NCI-H1105 (cell line): Measurements from ENCODE around the gene GRAMD1B.
A peak's percentile ranks its signal among the peaks of the same experiment; 100 is the strongest.
"Not testable (repeated sequence)": the region's sequence is repeated elsewhere in the genome, so short reads cannot be mapped to it uniquely, and the experiment has no call there.

Source experiments
- DNase-seq: peaks from one replicate; lab custom pipeline; 2025; lab: John Stamatoyannopoulos, UW

Gene GRAMD1B

DNA sequence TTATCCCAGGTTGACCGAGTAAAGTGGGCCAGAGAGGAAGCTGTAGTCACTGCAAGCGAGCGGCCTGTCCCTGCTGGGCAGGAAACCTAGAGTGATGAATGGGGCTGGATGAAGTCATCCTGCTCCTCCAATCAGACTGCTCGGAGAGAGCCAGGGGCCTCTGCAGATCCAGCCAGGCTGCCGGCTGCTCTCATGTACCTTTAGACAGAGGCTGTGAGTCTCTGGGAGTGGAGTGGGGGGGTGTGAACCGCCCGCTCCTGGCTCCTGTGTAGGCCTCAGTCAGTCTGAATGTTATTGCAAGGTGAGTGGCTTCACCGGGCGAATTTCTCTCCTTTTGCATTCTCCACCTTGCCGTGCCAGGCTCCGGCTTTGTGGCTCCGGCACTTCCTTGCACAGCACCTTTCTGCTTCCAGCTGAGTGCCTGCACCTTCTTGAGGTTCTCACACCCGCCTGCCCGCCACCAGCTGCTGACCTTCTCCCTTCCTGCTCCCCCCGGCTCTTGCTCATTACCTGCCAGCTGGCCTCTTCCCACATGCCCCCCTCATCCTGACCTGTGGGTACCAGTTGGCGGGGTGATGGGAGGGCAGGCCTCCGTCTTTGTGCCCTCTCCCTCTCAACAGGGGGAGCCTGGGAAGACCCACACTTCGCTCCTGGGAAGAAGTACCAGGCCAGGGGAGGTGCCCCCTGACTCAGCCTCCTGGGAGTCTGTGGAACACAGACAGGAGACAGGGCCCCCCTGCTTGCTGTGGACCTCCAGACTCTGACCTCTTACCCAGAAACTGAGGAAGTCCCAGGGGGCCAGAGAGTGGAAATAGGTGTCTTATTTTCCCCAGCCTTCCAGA lies 79.9 kb downstream of the GRAMD1B start:
- DNase-seq, result no peak

DNA sequence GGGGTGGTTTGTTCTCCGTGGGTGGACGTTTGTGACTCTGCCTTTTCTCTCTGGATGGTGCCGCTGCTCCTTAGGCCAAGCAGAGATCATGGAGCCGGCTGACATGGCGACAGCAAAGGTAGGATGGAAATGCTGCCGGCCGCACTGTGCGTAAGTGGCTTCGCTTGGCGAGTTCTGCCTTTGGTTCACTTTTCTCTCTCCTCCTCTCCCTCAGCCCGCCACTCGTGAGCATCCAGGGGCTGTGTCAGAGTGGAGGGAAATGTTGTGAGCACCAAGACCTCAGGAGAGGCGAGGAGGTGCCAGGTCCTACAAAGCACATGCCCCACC lies 80.5 kb downstream of the GRAMD1B start:
- DNase-seq, result no peak

DNA sequence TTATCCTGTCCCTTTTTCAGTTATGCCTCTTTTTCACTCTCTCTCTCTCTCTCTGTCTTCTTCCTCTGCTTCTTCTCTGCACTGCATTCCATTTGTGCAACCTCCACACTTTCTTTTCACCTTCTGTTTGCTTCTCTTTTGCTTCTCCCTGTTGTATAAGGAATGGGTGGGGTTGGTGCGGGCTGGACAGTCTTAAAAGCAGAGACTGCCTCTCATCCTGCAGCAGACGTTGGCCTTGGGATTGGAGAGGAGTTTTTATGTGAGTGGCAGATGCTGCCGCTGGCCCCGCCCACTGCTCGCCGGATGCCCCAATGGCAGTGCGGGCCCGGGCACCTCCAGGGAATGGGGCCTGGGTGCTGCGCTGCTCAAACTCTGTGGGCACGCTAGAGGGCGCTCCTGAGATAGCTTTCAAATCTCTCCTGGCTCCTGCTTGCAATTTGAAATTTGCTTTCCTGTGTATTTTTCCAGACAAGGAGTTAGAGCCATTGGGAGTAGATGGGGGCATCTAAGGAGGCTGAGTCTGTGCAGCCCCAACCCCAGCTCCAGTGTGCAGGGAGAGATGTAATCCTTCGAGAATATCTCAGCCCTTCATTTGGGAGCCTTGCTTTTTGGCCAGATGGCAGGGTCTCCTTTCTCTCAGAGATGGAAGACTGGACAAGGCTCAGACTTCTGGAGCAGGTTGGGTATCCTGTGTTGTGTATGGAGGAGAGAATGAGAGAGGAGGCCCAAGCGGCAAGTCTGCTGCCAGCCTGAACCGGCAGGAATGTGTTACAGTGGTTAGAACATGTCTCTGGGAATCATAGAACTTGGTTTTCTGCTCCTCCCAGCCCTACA lies 81.2 kb downstream of the GRAMD1B start:
- peak; percentile 98 for DNase-seq

DNA sequence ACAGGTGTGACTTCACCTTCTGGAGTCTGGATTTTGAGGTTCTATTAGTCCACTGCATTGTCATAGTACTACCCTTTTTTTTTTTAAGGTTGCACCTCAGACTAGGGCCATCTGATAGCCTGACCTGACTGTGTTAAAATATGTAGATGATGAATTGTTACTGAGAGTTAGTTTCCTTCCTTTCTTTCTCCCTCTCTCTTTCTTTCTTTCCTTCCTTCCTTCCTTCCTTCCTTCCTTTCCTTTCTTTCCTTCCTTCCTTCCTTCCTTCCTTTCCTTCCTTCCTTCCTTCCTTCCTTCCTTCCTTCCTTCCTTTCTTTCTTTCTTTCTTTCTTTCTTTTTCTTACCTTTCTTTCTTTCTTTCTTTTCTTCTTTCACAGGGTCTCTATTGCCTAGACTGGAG lies 83.2 kb downstream of the GRAMD1B start:
- not testable (repeated sequence) for DNase-seq

DNA sequence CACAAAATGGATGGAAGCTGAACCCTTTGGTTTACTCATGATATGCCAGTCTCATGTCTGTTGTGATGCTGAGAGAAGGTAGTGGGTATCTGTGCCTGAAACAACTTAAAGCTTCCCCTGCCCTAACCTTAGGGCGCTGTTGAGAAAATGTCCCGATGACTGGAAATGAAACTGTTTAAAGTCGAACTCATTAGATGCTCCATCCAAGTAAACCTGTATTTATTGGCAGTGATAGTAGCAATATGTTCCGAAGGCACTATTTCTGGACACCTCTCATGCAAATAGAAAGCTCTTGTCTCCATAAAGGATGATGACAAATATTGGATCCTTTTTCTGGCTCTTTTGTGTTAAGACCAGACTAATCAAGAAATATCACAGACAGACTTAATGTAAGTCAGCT lies 86.2 kb downstream of the GRAMD1B start:
- DNase-seq, result no peak

DNA sequence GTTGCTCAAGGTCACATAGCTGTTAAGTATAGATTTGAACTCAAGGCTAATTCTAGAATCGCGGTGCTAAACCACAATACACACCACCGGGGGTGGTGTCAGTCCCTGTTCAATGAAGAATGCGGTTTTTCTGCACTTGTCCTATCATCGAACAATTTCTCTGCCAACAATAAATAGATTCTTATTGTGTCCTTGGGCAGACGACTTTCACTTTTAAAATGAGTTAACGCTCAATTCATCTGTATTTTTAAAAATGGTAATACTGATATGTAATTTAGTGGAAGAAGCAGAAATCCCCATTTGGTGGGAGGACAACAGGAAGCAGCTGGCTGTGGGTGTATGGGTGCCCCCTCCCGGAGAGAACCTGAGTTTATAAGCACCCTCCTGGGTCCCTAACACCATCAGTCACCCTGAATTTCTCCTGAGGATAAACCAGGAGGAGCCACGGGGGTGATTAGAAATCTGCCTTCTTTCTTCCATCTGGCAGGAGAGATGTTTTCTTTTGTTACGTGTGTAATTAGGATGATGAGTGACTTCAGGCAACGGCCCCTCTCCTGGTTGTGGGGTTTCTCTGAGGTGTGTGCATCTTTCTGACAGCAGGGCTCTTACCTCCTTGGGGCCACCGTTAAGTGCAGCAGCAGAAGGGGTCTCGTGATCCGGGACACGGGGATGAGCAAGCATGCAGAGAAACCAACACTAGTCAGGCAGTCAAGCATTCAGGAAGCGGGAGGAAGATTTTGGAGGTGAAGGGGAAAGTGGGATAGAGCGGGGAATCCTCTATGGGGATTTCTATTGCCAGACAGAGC lies 87.7 kb downstream of the GRAMD1B start:
- DNase-seq, result no peak

DNA sequence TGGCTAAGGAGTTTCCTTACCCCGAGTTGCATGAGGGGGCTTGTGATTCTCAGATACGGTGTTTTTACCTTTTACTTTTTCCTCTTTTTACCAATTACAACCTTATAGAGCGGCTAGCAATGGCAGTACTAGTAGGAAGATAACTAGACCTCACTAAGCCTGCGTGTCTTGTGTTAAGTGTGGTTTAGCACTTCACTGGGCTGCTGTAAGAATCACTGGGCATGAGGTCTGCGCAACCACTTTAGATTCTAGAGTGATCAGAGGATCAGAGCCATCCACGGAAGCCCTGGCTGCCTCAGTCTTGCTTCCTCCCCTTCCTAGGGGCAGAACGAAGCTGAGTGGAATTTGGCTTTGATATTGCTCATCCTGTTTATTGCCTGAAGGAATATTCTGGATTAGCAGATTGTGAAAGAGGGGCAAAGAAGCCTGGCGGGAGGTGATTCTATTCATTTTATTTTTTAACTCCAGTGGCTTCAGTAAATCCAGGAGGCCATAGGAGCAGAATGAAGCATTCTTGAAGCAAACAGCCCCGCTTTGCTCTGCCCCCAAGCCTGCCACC lies 88.5 kb downstream of the GRAMD1B start:
- DNase-seq, result no peak

DNA sequence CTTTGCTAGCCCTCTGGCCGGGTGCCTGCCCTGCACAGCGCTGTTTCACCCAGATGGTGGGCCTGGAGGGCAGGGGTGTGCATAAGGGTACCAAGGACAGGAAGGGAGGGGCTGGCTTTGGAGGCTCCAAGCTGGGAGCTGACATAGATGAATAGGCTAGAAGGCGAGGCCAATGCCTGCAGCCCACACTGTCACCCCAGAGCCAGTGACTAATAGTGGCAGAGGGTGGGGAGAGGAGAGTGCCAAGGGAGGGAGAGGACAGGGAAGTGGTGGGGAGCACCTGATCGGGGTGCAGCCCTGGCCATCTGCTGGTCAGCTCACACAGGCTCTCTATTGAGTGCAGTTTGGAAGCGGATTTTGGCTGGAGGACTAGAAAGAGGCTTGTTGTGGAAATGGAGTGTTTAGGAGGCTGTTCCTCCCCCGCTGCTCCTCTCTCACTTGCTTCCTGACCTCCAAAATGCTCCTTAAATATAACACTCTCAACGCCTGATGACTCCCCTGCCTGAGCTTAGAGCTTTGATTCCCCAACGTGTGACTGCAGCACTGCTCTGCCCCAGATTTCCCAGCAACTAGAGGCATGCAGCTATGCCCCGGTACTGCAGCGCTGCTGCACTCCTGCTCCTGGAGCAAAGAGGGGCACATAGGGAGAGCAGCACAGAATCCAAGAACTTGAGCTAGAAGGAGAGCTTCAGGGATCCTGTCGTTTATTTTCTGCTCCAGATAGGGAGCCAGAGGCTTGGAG lies 89.2 kb downstream of the GRAMD1B start:
- no peak for DNase-seq

DNA sequence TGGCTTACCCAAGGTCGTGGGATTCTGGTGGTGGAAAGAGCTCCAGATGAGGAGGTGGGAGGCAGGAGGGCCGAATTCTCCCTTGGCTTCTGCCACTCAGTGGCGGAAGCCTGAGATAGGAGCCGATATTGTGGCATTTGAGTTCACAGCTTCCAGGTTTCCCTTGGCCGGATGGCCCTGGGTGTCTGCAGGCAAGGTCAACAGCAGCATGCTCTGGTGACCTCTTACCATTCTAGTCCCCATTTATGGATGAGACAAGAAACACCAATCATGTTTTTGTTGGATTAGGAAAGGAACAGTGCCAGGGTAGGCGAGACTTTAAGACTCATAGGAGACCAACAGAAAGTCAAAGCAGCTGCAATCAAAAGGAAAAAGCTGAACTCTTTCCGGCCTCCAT lies 89.7 kb downstream of the GRAMD1B start:
- no peak for DNase-seq

DNA sequence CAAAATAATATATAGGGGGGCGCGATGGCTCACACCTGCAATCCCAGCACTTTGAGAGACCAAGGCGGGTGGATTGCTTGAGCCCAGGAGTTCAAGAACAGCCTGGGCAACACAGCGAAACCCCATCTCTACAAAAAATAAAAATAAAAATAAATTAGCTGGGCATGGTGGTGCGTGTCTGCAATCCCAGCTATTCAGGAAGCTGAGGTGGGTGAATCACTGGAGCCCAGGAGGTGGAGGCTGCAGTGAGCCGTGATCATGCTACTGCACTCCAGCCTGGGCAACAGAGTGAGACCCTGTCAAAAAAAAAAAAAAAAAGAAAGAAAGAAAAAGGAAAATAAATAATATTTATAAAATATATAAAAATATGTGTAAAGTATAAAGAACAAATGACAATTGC lies 90.4 kb downstream of the GRAMD1B start:
- DNase-seq, result not testable (repeated sequence)

DNA sequence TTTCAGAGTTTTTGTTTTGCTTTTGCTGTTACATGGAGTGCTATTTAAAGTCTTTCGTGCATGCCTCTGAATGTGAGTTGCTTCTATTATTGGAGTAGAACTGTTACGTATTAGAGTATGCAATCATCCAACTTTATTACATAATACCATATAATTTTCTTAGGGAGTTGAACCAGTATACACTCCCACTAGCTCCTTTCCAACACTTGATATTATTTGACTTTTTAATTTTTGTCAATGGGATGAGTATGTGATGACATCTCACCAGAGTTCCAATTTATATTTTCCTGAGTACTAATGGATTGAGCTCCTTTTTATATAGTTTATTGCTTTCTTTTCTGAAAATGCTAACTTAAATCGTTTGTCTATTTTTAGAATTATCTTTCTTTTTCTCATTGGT lies 90.9 kb downstream of the GRAMD1B start:
- DNase-seq, result no peak

DNA sequence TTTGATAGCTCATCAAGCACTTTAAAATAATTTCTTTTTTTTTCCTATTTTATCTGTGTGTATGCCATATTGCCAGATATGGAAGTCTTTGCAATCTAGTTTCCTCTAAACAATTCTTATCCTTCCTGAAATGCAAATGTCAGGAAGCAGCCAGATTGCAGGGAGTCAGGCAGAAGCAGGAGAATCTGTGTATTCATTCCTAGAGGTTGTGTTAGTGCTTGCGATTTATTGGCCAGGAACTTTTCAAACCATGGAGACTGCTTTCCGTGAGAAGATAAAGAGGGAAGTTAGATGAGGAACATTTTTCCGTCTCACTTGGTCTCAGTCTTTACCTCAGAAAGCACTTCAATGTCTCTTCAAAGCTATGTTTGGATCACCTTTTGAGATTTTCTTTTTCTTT lies 91.9 kb downstream of the GRAMD1B start:
- DNase-seq, result no peak

DNA sequence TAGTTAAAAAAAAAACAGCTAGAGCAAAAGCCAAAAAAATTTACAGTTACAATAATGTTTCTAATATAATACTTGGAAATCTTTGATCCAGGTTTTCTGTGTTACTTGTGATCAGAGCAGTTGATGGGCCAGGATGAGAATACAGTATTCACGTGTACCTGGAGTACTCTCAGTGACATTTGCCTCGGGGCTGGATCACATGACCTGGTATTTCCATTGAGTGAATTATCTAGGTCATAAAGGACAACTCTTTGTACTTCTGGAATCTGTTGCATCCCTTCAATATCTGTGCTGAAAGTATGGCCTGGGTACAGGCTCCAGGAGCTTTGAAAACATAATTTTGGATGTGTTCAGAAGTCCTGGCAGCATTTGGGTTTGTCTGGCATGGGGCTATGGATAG lies 93.5 kb downstream of the GRAMD1B start:
- no peak for DNase-seq

DNA sequence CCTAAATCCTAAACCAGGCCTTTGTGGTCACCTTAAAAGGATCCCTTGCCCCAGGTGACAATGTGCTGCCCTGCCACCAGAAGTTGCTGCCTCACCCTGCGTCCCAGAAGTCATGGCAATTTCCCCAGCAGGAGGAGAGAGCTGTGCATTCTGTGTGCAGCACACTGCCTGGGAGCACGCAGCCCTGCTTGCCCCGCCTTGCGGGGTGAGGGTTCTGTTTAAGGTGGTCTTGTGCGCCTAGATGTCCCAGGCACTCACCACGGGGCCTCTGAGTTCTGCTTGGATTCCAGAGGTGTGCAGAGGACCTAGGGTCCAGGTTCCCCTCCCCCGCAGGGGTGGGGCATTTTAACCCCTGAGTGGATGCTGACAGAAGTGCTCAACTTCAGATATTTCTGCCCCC lies 95.0 kb downstream of the GRAMD1B start:
- DNase-seq, result no peak

DNA sequence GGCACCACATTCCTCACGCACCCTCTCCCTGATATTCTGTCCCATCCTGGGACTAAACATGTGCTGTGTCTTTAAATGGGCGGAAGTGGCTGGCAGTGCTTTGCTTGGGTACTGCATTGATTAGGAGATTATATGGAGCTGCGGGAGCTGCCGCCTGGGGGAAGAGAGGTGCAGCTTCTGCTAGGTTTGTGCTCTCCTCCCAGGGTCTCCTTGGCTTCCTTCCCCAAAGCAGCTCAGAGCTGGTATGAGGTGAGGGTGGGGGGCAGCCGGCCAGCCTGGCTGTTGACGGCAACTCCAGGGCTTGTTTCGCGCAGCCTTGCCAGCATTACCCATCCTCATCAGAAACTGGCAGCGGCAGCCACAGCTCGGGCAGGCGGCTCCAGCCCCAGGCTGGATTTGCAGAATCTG lies 95.4 kb downstream of the GRAMD1B start:
- no peak for DNase-seq

DNA sequence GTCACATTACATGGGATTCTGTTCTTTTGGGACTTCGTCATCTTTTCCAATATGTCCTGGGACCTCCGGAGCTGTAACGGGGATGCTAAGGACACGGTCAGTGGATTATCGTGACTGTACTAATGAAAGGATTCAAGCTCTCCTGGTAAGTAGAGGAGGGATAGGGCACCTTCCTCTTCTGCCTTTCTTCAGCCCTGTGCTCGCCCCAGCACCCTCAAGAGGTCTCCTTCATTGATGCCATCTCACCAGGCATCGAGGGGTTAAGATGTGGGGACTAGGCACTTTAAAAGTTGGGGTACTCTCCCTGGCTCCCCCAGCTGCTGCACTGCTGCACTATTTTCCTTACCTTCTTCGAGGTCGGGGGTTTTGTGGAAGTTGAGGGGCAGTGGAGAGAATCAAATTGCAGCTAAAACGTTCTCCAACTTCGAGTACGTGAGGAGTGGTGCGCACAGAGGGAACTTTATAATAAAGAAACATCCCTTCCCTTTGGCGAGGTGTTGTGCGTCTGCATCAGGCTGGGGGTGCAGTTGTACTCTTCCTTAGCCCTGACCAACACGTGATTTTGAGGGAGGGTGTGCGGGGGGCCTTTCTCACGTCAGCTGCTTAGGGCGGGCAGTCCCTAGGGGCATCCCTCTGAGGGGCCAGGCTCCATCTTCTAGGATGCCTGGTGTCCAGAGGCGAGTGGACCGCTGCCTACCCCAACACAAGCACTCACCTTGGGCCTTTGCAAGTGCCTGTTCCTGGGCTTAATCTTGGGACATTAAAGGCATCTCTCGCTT lies 96.1 kb downstream of the GRAMD1B start:
- no peak for DNase-seq

DNA sequence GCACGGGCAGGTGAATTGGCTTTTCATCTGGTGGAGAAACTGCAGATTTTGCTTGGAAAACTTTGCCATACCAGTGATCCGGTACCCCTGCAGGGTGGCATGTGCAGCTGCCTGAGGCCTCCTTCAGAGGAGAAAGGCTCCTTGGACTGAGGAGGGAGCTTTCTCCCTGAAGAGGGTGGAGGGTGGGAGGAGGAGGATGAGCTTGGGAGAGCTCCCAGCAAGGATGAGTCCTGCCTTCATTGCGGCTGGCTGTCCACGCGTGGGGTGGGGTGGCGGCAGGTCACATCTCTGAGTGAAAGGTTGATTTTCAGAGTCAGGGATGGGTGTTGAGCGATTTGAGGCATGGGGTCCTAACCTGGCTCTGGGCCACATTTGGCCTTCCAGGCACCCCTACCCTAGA lies 96.8 kb downstream of the GRAMD1B start:
- no peak for DNase-seq

DNA sequence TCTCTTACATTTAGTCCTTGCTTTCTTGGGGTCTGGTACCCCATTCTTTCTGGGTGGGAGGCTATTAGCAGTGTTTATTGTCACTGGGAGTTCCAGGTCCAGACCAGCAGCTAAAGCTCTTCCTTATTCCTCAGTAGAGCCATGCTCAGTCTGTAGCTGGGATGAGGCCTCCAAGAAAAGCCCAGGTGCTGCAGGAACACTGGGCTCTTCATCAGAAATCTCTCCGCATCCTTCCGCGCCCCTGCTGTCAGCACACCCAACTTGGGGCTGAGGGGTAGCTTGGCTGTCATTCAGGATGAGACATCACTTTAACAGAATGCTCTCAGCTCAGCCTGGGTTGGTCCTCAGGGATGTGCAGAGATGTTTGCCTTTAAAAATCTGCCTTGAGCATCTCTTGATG lies 97.5 kb downstream of the GRAMD1B start:
- DNase-seq, result no peak

DNA sequence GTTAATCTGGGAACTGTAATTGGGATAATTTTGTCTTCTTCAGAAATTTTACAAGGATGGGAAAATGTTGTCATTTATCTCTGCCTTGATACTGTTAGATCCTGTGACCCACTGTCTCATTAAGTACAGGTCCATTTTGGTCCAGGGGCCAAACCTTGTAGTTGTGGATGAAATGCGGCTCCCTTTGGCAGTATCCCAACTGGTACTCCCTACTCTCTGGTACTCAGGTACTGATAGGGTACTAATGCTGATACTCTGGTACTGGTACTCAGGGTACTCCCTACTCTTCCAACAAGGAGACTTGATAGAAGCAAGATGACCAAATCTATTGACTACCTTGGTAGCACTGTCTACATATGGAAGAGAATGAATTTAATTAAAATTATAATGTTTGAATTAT lies 97.9 kb downstream of the GRAMD1B start:
- no peak for DNase-seq

DNA sequence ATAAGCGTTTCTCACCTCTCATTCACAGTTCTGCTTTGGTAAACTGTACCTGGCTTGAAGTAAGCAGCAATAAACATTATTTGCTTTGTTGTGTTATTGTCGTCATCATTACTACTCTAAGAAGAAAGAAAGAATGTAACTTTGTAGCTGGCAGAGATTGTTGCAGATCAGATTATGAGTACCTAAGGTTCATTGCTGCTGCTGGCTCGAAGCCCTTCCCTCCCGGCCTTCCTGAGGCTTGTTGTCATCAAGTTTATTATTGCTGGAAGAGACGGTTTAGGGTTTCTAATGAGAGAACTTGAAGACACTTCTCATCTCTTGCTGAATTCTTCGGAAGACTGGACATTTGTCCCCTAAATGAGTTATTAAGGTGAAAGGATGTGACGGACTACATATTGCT lies 101.3 kb downstream of the GRAMD1B start:
- DNase-seq, result no peak

DNA sequence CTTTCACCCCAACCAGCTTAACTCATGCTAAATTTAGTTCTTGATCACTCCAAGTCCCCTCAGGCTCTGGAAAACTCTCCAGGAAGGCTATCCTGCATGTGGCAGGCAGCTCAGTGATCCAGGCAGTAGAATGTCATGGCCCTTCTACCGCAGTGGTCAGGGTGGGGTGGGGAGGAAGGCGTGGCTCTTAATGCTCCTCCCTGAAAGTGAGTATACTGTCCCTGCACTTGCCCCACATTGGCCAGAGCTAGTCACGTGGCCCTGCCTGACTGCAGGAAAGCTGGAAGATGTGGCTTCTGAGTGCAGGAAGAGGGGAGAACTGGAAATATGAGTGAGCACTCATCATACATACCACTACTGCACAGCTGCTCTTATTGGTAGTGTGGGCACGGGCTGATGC lies 102.1 kb downstream of the GRAMD1B start:
- no peak for DNase-seq
